ENCODE data around the gene NHSL2.

The NHSL2 gene

DNA sequence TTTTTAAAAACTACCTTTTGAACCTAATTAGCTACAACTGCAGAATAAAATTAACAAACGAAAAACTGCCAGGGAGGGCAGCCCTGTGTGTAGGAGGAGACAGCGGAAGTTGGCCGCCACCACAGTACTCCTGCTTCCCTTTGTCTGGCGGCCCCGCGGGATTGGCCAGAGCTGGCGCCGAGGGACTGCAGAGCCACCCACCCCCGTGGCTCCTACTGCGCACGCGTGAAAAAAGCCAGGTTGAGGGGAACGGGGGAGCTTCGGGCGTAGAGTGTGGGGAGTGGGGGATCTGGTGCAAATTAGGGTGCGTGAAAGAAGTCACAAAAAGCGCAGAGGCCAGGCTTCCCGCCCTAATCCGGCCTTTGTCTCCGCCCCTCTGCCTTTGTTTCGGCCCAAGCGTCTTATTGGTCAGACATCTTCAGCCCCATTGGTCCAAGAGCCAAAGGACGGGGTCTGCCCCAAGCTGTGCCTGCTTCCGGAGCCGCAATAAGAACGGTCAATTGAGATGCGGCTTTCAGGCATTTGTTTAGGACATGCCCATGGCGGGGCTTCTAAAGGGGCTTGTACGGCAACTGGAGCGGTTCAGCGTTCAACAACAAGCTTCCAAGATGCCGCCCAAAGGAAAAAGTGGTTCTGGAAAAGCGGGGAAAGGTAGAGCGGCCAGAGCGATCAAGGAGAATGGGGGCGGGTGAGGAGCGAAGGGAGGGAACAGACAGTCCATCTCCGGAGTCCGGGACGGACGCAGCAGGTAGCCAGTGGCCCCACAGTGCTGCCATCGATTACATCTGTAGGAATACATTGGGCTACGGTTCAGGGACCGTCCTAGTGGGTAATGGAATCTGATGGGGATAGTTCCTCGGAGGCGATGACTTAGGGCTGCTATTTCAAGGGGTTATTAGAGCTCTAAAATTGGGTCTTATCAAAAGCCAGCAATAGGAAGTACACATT, 270.8 kb downstream of the NHSL2 start, which contains the start of gene PIN4:
PIN4 (plus strand) TSS at position 580 of the 948 bp plus-strand sequence; CDS start at position 609, 29 bp downstream.
- Histone ChIP-seq H3K9me3 (ENCODE audit: control insufficient read depth, insufficient read depth, low read length) (no peaks in the 10 kb centered on the region), H3K9ac (ENCODE audit: low read depth, low read length) (peak within 1 kb of the TSS; percentile 86), H3K4me1 (ENCODE audit: insufficient read depth, low read length) (no peaks in the 10 kb centered on the region), H3K36me3 (ENCODE audit: insufficient read depth, low read length) (0 out of 2 replicates have a peak, but pooled peaks cover 2% of the 10 kb centered on the region)

DNA sequence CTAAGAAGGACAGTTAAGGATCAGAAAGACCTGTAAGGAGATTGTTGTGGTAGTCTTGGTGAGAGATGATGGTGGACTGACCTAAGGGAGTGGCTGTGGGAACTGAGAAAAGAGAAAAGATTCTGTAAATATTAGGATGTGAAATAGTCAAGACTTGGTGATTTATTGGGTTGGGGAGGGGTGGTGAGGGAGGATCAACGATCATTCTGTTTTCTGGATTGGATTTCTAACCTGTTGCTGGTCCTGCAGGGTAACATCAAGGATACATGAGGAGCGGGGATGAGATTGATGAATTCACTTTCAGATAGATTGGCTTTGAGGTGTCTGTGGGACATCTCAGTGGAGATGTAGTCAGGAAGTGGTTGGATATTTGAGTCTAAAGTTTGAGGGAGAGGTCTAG, 272.3 kb downstream of the NHSL2 start:
- Histone ChIP-seq H3K36me3 (ENCODE audit: insufficient read depth, low read length) (peaks cover 10% of the 10 kb centered on the region), H3K4me1 (ENCODE audit: insufficient read depth, low read length) (no peaks in the 10 kb centered on the region), H3K9me3 (ENCODE audit: control insufficient read depth, insufficient read depth, low read length) (no peaks in the 10 kb centered on the region), H3K9ac (ENCODE audit: low read depth, low read length) (peak overlapping the region; percentile 86; the same call in 1 of the 2 replicates)

DNA sequence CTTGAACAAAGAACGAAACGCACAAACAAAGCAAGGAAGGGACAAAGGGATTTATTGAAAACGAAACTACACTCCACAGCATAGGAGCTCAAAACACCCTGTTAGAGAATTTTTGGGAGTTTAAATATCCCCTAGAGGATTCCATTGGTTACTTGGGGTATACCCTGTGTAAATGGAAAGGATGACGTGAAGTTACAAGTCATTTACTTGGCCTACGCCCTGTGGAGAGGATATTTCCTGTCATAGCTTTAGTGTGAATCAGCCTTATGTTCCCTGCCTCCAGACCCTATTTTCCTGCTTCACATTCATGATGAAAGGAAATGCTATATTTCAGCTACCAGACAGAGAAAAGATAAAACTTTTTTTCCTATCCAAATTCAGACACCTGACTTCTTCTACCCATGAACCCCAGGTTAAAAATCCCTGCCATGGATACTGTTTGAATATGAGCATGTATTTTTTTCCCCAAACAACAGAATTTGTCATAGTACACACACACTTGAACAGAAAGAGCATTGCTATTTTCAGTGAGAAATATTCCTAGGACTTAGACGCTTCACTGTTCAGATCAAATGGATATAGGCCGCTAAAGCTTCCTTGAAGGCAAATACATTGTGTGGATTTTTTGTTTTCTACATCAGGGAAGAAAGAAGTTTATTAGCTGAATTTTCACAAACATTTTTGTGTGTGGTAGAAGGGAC, 291.3 kb downstream of the NHSL2 start:
- Histone ChIP-seq H3K9me3 (ENCODE audit: control insufficient read depth, insufficient read depth, low read length) (no peaks in the 10 kb centered on the region; the same call in 1 of the 2 replicates), H3K4me1 (ENCODE audit: insufficient read depth, low read length) (peaks cover 26% of the 10 kb centered on the region), H3K36me3 (ENCODE audit: insufficient read depth, low read length) (peaks cover 4% of the 10 kb centered on the region), H3K9ac (ENCODE audit: low read depth, low read length) (peak overlapping the region; percentile 22)
